Measurements from ENCODE around the gene GPLD1.
"Not testable (repeated sequence)": the region's sequence is repeated elsewhere in the genome, so short reads cannot be mapped to it uniquely, and the experiment has no call there.

Gene GPLD1

GRCh38 chr6:24391208-24391607, 98.2 kb downstream of the GPLD1 start:
- ChIA-PET CTCF (no interaction called here), POLR2A (no interaction called here)
- no peak for DNase-seq (ENCODE audit: extremely low spot score)
- TF ChIP-seq ARNT (IDR thresholded peaks at IDR 0.05): no peak
- TF ChIP-seq FOXK2 (IDR thresholded peaks at IDR 0.05): no peak
- no peak for TF ChIP-seq CTBP1 (IDR thresholded peaks at IDR 0.05; ENCODE audit: borderline replicate concordance)
- TF ChIP-seq BHLHE40 (IDR thresholded peaks at IDR 0.05; ENCODE audit: borderline replicate concordance): no peak
- TF ChIP-seq LEF1 (IDR thresholded peaks at IDR 0.05; ENCODE audit: borderline replicate concordance): no peak
- no peak for TF ChIP-seq SUZ12 (IDR thresholded peaks at IDR 0.05)
- TF ChIP-seq HDGF (IDR thresholded peaks at IDR 0.05; ENCODE audit: borderline replicate concordance): no peak
- TF ChIP-seq L3MBTL2 (conservative IDR thresholded peaks at IDR 0.05): no peak
- no peak for TF ChIP-seq ELF4 (IDR thresholded peaks at IDR 0.05)
- TF ChIP-seq SP1 (IDR thresholded peaks at IDR 0.05): no peak
- TF ChIP-seq ZNF384 (IDR thresholded peaks at IDR 0.05): no peak
- TF ChIP-seq FOXM1 (IDR thresholded peaks at IDR 0.05; ENCODE audit: borderline replicate concordance): no peak
- TF ChIP-seq TARDBP (IDR thresholded peaks at IDR 0.05): no peak

GRCh38 chr6:24387818-24388217, 101.6 kb downstream of the GPLD1 start:
- ChIA-PET POLR2A (interaction anchor here (1.8 to 2.2 kb wide), 2 partner anchors 30 to 105 kb away, joined by 7 read pairs; partner anchors contain the start of gene DCDC2), CTCF (interaction anchor here (0.6 to 4.0 kb wide), 4 partner anchors 9 to 154 kb away, joined by 3 to 37 read pairs (median 5); no protein-coding TSS in a partner anchor)
- TF ChIP-seq ARNT (IDR thresholded peaks at IDR 0.05) (no peak), BHLHE40 (IDR thresholded peaks at IDR 0.05; ENCODE audit: borderline replicate concordance) (no peak), TARDBP (IDR thresholded peaks at IDR 0.05) (no peak), PKNOX1 (IDR thresholded peaks at IDR 0.05) (no peak), L3MBTL2 (conservative IDR thresholded peaks at IDR 0.05) (no peak)
- DNase-seq (ENCODE audit: extremely low spot score): no peak

- CTCF ChIA-PET: interaction anchor here (1.2 to 4.0 kb wide), 4 partner anchors 16 to 102 kb away, joined by 3 to 37 read pairs (median 6); no protein-coding TSS in a partner anchor
- DNase-seq (ENCODE audit: extremely low spot score): no peak
- TF ChIP-seq FOXA1 (IDR thresholded peaks at IDR 0.05): no peak
- TF ChIP-seq NFRKB (IDR thresholded peaks at IDR 0.05): no peak
- TF ChIP-seq FOXM1 (IDR thresholded peaks at IDR 0.05; ENCODE audit: borderline replicate concordance): no peak
- TF ChIP-seq CTBP1 (IDR thresholded peaks at IDR 0.05; ENCODE audit: borderline replicate concordance): no peak
- no peak for TF ChIP-seq SUZ12 (IDR thresholded peaks at IDR 0.05)
- no peak for TF ChIP-seq BHLHE40 (IDR thresholded peaks at IDR 0.05; ENCODE audit: borderline replicate concordance)
- no peak for TF ChIP-seq L3MBTL2 (conservative IDR thresholded peaks at IDR 0.05)
- TF ChIP-seq SP1 (IDR thresholded peaks at IDR 0.05): no peak
- TF ChIP-seq LEF1 (IDR thresholded peaks at IDR 0.05; ENCODE audit: borderline replicate concordance): no peak
- TF ChIP-seq ELF4 (IDR thresholded peaks at IDR 0.05): no peak
- no peak for TF ChIP-seq ARNT (IDR thresholded peaks at IDR 0.05)
- no peak for TF ChIP-seq TARDBP (IDR thresholded peaks at IDR 0.05)
- no peak for TF ChIP-seq ZNF384 (IDR thresholded peaks at IDR 0.05)
- TF ChIP-seq PKNOX1 (IDR thresholded peaks at IDR 0.05): no peak
- TF ChIP-seq HDGF (IDR thresholded peaks at IDR 0.05; ENCODE audit: borderline replicate concordance): no peak
- no peak for TF ChIP-seq FOXK2 (IDR thresholded peaks at IDR 0.05)
- POLR2A ChIA-PET: no interaction called here
Observed at GRCh38 chr6:24385536-24386269, 103.7 kb downstream of the GPLD1 start.

- CTCF ChIA-PET; DNase-seq (ENCODE audit: extremely low spot score); POLR2A ChIA-PET: not testable (repeated sequence)
Observed at GRCh38 chr6:24384369-24385130, 104.8 kb downstream of the GPLD1 start.

- POLR2A ChIA-PET: not testable (repeated sequence)
Observed at GRCh38 chr6:24382891-24383494, 106.4 kb downstream of the GPLD1 start.

GRCh38 chr6:24382220-24382540, 107.2 kb downstream of the GPLD1 start:
- POLR2A ChIA-PET: no interaction called here
- CTCF ChIA-PET: no interaction called here
- no peak for DNase-seq (ENCODE audit: extremely low spot score)
- no peak for TF ChIP-seq SUZ12 (IDR thresholded peaks at IDR 0.05)
- TF ChIP-seq CTBP1 (IDR thresholded peaks at IDR 0.05; ENCODE audit: borderline replicate concordance): no peak
- no peak for TF ChIP-seq NFRKB (IDR thresholded peaks at IDR 0.05)
- TF ChIP-seq HDGF (IDR thresholded peaks at IDR 0.05; ENCODE audit: borderline replicate concordance): no peak
- no peak for TF ChIP-seq BHLHE40 (IDR thresholded peaks at IDR 0.05; ENCODE audit: borderline replicate concordance)
- no peak for TF ChIP-seq LEF1 (IDR thresholded peaks at IDR 0.05; ENCODE audit: borderline replicate concordance)
- TF ChIP-seq SP1 (IDR thresholded peaks at IDR 0.05): no peak
- no peak for TF ChIP-seq PKNOX1 (IDR thresholded peaks at IDR 0.05)
- TF ChIP-seq ELF4 (IDR thresholded peaks at IDR 0.05): no peak
- no peak for TF ChIP-seq TARDBP (IDR thresholded peaks at IDR 0.05)
- TF ChIP-seq FOXK2 (IDR thresholded peaks at IDR 0.05): no peak
- TF ChIP-seq ZNF384 (IDR thresholded peaks at IDR 0.05): no peak
- TF ChIP-seq FOXA1 (IDR thresholded peaks at IDR 0.05): no peak
- TF ChIP-seq FOXM1 (IDR thresholded peaks at IDR 0.05; ENCODE audit: borderline replicate concordance): no peak
- TF ChIP-seq ARNT (IDR thresholded peaks at IDR 0.05): no peak
- TF ChIP-seq L3MBTL2 (conservative IDR thresholded peaks at IDR 0.05): no peak

More at GRCh38 chr6:24382891-24383494, 106.4 kb downstream of the GPLD1 start:
- DNase-seq (ENCODE audit: extremely low spot score); CTCF ChIA-PET: not testable (repeated sequence)
